ENCODE data around the gene MLEC.
"Not testable (repeated sequence)": the region's sequence is repeated elsewhere in the genome, so short reads cannot be mapped to it uniquely, and the experiment has no call there.

MLEC gene

GRCh38 chr12:120663741-120664140, 23.2 kb upstream of the MLEC start:
- DNase-seq: no peak

- DNase-seq: no peak
These were observed 20.2 kb upstream of the MLEC start for GRCh38 chr12:120666571-120667390.

GRCh38 chr12:120668091-120668867, 18.7 kb upstream of the MLEC start:
- DNase-seq: no peak

GRCh38 chr12:120668868-120669840, 17.8 kb upstream of the MLEC start:
- peak in 1 of 2 donors; percentile 26 for DNase-seq

GRCh38 chr12:120670237-120670636, 16.7 kb upstream of the MLEC start:
- DNase-seq: not testable (repeated sequence)

GRCh38 chr12:120670667-120671066, 16.3 kb upstream of the MLEC start:
- DNase-seq: no peak

- DNase-seq: peak in 1 of 2 donors; percentile 25
These were observed 12.8 kb upstream of the MLEC start for GRCh38 chr12:120674097-120674636.

- no peak for DNase-seq
These were observed 9.0 kb upstream of the MLEC start for GRCh38 chr12:120677765-120678473.

- DNase-seq: no peak
These were observed 8.4 kb upstream of the MLEC start for GRCh38 chr12:120678572-120678971.

GRCh38 chr12:120680165-120680738, 6.7 kb upstream of the MLEC start:
- no peak for DNase-seq

- DNase-seq: peak in 1 of 2 donors; percentile 34
These were observed 2.4 kb upstream of the MLEC start for GRCh38 chr12:120684523-120684932.

GRCh38 chr12:120685522-120685921, 1.4 kb upstream of the MLEC start:
- DNase-seq: no peak

GRCh38 chr12:120686151-120686689, 729 bp upstream of the MLEC start:
- peak; percentile 97 to 98 for DNase-seq

- peak in 1 of 2 donors; percentile 40 for DNase-seq
These were observed 785 bp downstream of the MLEC start for GRCh38 chr12:120687578-120688289.

GRCh38 chr12:120688527-120689071, 1.6 kb downstream of the MLEC start:
- no peak for DNase-seq

- DNase-seq: no peak
These were observed 2.6 kb downstream of the MLEC start for GRCh38 chr12:120689397-120690082.

GRCh38 chr12:120690083-120690450, 3.1 kb downstream of the MLEC start:
- DNase-seq: no peak

GRCh38 chr12:120690978-120691377, 4.0 kb downstream of the MLEC start:
- DNase-seq: no peak

- DNase-seq: no peak
These were observed 5.6 kb downstream of the MLEC start for GRCh38 chr12:120692524-120693033.

All from CD4-positive, alpha-beta T cell treated with Interferon alpha-2 for 1 hour (primary cell).